Urinary bladder (tissue), 4 donors: ENCODE data around the gene SNRPA1. TPM values are rescaled to one million over a fixed set of nuclear protein-coding genes. Genes with fewer than 3 reads are reported as not detected.

ENCODE experiments used
- DNase-seq: peaks from one replicate; pipeline ENCODE4 v3.0.0-alpha.2; 2015; ENCODE audit errors: extremely low spot score
- H3K27ac ChIP-seq: one replicate; pipeline ENCODE4 v1.5.1; 2013; ENCODE audit warnings: low read depth, mild to moderate bottlenecking, moderate library complexity
- H3K36me3 ChIP-seq: one replicate; pipeline ENCODE4 v1.6.1; 2013; ENCODE audit warnings: mild to moderate bottlenecking, moderate library complexity; ENCODE audit not compliant: insufficient read depth
- H3K4me1 ChIP-seq: one replicate; pipeline ENCODE4 v1.6.1; 2013; ENCODE audit warnings: mild to moderate bottlenecking, moderate library complexity; ENCODE audit not compliant: insufficient read depth
- H3K4me3 ChIP-seq: one replicate; pipeline ENCODE4 v1.5.1; 2013; ENCODE audit warnings: low read depth, low read length
- WGBS: extraction: QIAGEN DNeasy Blood & Tissue Kit; methylation state at CpG from one replicate; pipeline ENCODE4 v1.1.7; 2013; 5-methylcytosine and 5-hydroxymethylcytosine counted together
- polyA plus RNA-seq: library from polyadenylated mRNA; stranded (reverse); fragments of 200-250 nt; gene quantifications from one replicate; pipeline ENCODE4 v1.2.3, GENCODE V29; 2013
- total RNA-seq: library from RNA; depleted of rRNA; stranded (reverse); fragments of >200 nt; gene quantifications from one replicate; pipeline ENCODE4 v1.2.3, GENCODE V29; 2014
- donor health status: healthy with polysubstance abuse.
- donor health status: healthy.

SNRPA1 gene
- total and polyA plus RNA-seq, 2 donors, result 18.5 to 32.2 TPM

DNA sequence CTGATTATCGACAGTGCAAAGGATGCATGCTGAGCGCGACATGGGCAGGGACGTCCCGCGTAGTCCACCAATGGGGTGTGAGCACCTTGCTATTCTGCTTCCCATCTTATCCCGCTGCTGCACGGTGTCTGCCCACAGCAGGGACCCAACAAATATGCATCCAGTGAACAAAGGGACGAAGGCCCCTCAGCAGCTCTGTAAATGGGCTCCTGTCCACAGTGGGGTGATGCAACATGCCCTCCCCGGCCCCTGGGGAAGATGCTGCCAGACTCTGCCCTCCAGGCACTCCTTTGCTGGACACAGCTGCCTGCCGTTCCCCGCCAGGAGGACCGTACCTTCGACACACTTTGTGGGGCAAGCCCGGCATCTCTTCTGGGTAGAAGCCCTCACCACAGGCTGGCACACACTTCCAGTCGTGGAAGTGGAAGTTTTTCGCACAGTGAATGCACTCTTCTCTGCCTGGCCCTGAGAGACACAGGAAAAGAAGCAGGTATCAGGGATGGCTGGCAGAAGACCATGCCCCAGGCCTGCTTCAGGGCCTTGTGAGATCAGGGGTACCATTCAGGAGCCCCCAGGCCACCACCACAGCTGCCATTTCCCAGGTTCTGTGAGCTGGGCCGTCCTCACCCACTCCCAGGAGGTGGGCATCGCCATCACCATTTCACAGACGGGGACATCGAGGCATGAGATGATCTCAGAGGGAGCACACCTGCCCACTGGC, 18.2 kb upstream of the SNRPA1 start:
- 89% methylated on average over 21 of the region's 21 CpGs for WGBS
- Histone ChIP-seq H3K36me3 (no peaks in the 10 kb centered on the region), H3K27ac (no peak overlapping the region), H3K4me1 (no peaks in the 10 kb centered on the region), H3K4me3 (no peak overlapping the region)
- DNase-seq, result no peak

- Histone ChIP-seq H3K4me3 (no peak overlapping the region), H3K36me3 (no peaks in the 10 kb centered on the region), H3K4me1 (no peaks in the 10 kb centered on the region), H3K27ac (no peak overlapping the region)
- WGBS, result 89% methylated on average over 7 of the region's 7 CpGs
- DNase-seq, result no peak
These were observed 15.5 kb upstream of the SNRPA1 start for GRCh38 chr15:101310508-101310907.

DNA sequence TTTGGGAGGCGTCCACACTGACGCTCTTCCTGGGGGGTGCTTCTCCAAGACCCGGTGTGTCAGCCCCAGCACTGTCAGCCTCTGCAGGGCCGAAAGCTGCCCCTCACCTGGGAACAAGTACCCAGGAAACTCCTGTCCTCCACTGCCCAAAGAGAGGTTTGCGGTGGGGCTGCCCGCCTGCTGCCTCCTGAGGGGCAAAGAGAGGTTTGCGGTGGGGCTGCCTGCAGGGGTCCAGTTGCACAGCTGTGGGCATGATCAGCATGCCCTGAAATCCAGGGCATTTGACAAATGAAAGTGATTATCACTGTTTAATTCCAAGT, 15.1 kb upstream of the SNRPA1 start:
- no peak overlapping the region for H3K4me3 ChIP-seq
- WGBS, result 89% methylated on average over 7 of the region's 7 CpGs
- no peaks in the 10 kb centered on the region for H3K36me3 ChIP-seq
- H3K4me1 ChIP-seq, result no peaks in the 10 kb centered on the region
- DNase-seq, result no peak
- no peak overlapping the region for H3K27ac ChIP-seq

GRCh38 chr15:101309436-101310160, 14.6 kb upstream of the SNRPA1 start:
- no peak for DNase-seq
- Histone ChIP-seq H3K4me1 (no peaks in the 10 kb centered on the region), H3K27ac (no peak overlapping the region), H3K36me3 (no peaks in the 10 kb centered on the region), H3K4me3 (no peak overlapping the region)
- 84% methylated on average over 26 of the region's 26 CpGs for WGBS

DNA sequence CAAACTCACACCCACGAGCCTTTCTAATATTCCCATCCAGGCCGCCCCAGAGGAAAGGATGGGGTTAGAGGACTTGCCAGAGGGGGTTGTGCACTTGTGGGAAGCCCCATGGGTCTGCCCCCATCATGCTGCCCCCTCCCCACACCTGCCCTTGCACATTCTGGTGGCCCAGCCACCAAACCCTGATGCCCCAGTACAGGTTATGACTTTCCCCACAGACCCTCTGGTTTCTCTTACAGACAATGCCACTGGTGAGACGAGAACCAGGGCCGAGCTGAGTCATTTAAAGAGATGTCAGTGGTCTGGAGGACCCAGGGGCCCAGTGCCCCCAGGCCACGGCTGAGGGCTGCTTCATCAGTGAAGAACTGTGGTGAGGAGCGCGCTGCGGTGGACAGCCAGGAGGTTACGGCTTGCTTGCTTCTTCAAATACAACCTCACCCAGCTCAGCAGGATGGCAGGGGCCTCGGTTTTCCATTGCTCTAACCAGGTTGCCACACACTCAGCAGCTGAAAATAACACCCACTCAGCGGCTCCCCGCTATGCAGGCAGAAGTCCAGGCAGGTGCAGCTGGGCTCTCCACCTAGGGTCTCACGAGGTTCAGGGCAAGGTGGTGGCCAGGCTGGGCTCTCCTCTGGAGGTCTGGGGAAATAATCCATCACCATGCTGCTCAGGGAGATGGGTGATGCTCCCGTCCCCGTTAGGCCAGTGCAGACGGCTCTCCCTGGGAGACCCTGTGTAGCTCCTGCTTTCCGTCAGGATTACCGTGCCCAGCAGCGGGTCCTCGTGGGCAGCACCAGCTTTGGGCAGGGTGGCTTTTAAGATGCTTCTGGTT, 13.8 kb upstream of the SNRPA1 start:
- 83% methylated on average over 20 of the region's 20 CpGs for WGBS
- DNase-seq, result no peak
- H3K4me3 ChIP-seq, result no peak overlapping the region
- H3K4me1 ChIP-seq, result no peaks in the 10 kb centered on the region
- H3K36me3 ChIP-seq, result no peaks in the 10 kb centered on the region
- no peak overlapping the region for H3K27ac ChIP-seq

DNA sequence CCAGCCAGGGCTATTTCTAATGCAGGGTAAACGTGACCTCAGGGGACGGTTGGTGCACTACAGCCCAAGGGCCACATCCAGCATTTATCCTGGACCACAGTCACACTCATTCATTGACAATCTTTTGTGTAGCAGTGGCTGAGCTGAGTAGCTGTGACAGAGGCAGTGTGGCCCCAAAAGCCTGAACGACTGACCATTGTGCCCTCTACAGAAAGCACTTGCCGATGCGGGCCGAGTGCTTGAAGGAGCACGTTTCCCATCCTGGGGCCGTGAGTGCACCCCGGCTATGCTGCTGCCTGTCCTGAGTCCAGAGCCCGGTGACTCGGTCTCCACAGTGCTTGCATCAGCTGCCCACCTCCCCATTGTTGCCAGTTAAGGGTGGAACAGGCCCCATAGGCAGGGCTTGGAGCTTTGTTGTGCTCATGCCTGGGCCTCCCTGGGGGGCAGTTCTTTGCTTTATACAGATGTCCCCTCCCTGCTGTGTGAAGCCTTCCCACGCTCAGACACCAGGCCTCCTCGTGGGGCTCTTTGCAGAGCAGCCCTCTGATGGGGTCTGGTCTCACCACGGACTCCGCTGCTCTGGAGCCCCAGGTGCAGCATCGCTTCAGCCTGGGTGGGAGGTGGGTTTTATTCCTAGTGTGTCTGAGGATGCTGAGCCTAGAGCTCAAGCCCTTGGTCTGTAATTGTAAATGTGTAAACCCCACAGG, 13.0 kb upstream of the SNRPA1 start:
- no peak for DNase-seq
- Histone ChIP-seq H3K27ac (no peak overlapping the region), H3K36me3 (no peaks in the 10 kb centered on the region), H3K4me3 (no peak overlapping the region), H3K4me1 (no peaks in the 10 kb centered on the region)
- 78% methylated on average over 16 of the region's 16 CpGs for WGBS

GRCh38 chr15:101307048-101307896, 12.2 kb upstream of the SNRPA1 start:
- DNase-seq, result no peak
- H3K4me3 ChIP-seq, result no peak overlapping the region
- WGBS, result 67% methylated on average over 24 of the region's 24 CpGs
- H3K36me3 ChIP-seq, result no peaks in the 10 kb centered on the region
- H3K4me1 ChIP-seq, result no peaks in the 10 kb centered on the region
- H3K27ac ChIP-seq, result no peak overlapping the region

GRCh38 chr15:101306341-101307047, 11.4 kb upstream of the SNRPA1 start:
- no peak for DNase-seq
- WGBS, result 64% methylated on average over 10 of the region's 10 CpGs
- Histone ChIP-seq H3K36me3 (no peaks in the 10 kb centered on the region), H3K4me1 (no peaks in the 10 kb centered on the region), H3K27ac (no peak overlapping the region), H3K4me3 (no peak overlapping the region)

- H3K36me3 ChIP-seq, result no peaks in the 10 kb centered on the region
- no peak overlapping the region for H3K27ac ChIP-seq
- no peak overlapping the region for H3K4me3 ChIP-seq
- no peak for DNase-seq
- WGBS, result 81% methylated on average over 8 of the region's 8 CpGs
- no peaks in the 10 kb centered on the region for H3K4me1 ChIP-seq
These were observed 10.8 kb upstream of the SNRPA1 start for GRCh38 chr15:101305820-101306255.

DNA sequence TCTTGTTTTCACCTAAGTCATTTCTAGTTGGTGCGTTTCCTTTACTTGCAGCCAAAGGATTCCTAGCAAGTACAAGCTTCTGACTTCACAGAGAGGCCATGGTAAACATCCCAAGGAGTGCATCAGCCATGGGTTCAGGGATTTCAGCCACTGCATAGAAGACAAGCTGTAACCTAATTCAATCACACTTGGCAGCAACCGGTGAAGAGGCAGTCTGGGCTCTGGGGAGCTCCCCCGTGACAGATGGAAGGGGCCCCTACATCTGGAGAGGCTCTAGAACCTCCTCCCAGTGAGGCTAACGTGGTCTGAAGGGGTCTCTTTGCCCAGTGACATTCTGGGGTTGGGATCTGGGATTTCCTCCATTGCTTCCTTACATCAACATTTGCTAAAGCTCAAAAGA, 8.4 kb upstream of the SNRPA1 start:
- 62% methylated on average over 4 of the region's 4 CpGs for WGBS
- no peak overlapping the region for H3K4me3 ChIP-seq

GRCh38 chr15:101296418-101297405, 1.7 kb upstream of the SNRPA1 start:
- no peak for DNase-seq
- WGBS, result 79% methylated on average over 9 of the region's 9 CpGs
- Histone ChIP-seq H3K4me1 (no peaks in the 10 kb centered on the region), H3K27ac (no peak overlapping the region), H3K36me3 (no peaks in the 10 kb centered on the region), H3K4me3 (no peak overlapping the region)

More for the DNA sequence above, 8.4 kb upstream of the SNRPA1 start:
- DNase-seq, result no peak
- Histone ChIP-seq H3K36me3 (no peaks in the 10 kb centered on the region), H3K27ac (no peak overlapping the region), H3K4me1 (no peaks in the 10 kb centered on the region)
